Upper lobe of left lung (tissue), 4 donors: Measurements from ENCODE around the gene NAA50.

ENCODE experiments used
- CTCF ChIP-seq, 6 experiments: fragments of 450-650 bp in 4 of 6; fragments of 200-600 bp in 2 of 6; sonication (generic) in 2 of 6; IDR thresholded peaks; one replicate each; pipeline ENCODE4 v1.5.1; 2016 to 2019; ENCODE audit warnings: antibody characterized with exemption in 6 of 6
- POLR2A ChIP-seq, 4 donors: fragments of 450-650 bp; IDR thresholded peaks; one replicate each; pipeline ENCODE4 v1.5.1; 2016 to 2017; ENCODE audit warnings: antibody characterized with exemption in 4 of 4, mild to moderate bottlenecking in 2 of 4
- POLR2AphosphoS5 ChIP-seq, 2 donors: sonication (generic); formaldehyde crosslinking; IDR thresholded peaks; one replicate each; pipeline ENCODE4 v1.5.1; 2017; ENCODE audit warnings: antibody characterized with exemption in 2 of 2

- TF ChIP-seq CTCF (IDR thresholded peaks at IDR 0.05) (no peak), POLR2A (IDR thresholded peaks at IDR 0.05) (no peak), POLR2AphosphoS5 (IDR thresholded peaks at IDR 0.05) (no peak)
Measured at GRCh38 chr3:113743006-113743630, 2.9 kb downstream of the NAA50 start.
